Smooth muscle cell (in vitro differentiated cells): ENCODE results near the gene SSB. TPM values are rescaled to one million over a fixed set of nuclear protein-coding genes. Genes with fewer than 3 reads are reported as not detected.

Experiments used
- DNase-seq: peaks from one replicate; lab custom pipeline; 2025; ENCODE audit not compliant: unreplicated experiment; lab: John Stamatoyannopoulos, UW
- H2AFZ ChIP-seq: fragments of 200-600 bp; sonication (generic); 2 replicates; pipeline ENCODE4 v1.6.0; 2016; ENCODE audit warnings: antibody characterized with exemption, low read depth, mild to moderate bottlenecking
- H3F3A ChIP-seq: fragments of 200-600 bp; sonication (generic); 2 replicates; pipeline ENCODE4 v1.6.0; 2017; ENCODE audit warnings: antibody characterized with exemption, low read depth
- H3K27ac ChIP-seq: fragments of 200-600 bp; sonication (generic); 2 replicates; pipeline ENCODE4 v1.5.1; 2016; ENCODE audit warnings: low read depth, mild to moderate bottlenecking
- H3K27me3 ChIP-seq: fragments of 200-600 bp; sonication (generic); 2 replicates; pipeline ENCODE4 v1.6.1; 2016; ENCODE audit warnings: low read depth, mild to moderate bottlenecking
- H3K36me3 ChIP-seq: fragments of 200-600 bp; sonication (generic); 2 replicates; pipeline ENCODE4 v1.5.1; 2016; ENCODE audit warnings: low read depth
- H3K4me1 ChIP-seq: fragments of 200-600 bp; sonication (generic); 2 replicates; pipeline ENCODE4 v1.5.1; 2016; ENCODE audit warnings: low read depth
- H3K4me2 ChIP-seq: fragments of 200-600 bp; sonication (generic); 2 replicates; pipeline ENCODE4 v1.6.0; 2016; ENCODE audit warnings: mild to moderate bottlenecking
- H3K4me3 ChIP-seq: fragments of 200-600 bp; sonication (generic); 2 replicates; pipeline ENCODE4 v1.5.1; 2016; ENCODE audit warnings: mild to moderate bottlenecking
- H3K79me2 ChIP-seq: fragments of 200-600 bp; sonication (generic); 2 replicates; pipeline ENCODE4 v1.6.0; 2016; ENCODE audit warnings: low read depth, mild to moderate bottlenecking
- H3K9ac ChIP-seq: fragments of 200-600 bp; sonication (generic); 2 replicates; pipeline ENCODE4 v1.6.0; 2016; ENCODE audit warnings: low read depth
- H3K9me3 ChIP-seq: fragments of 200-600 bp; sonication (generic); replicated peaks from 2 replicates; pipeline ENCODE4 v1.5.1; 2016; ENCODE audit warnings: low read depth
- H4K20me1 ChIP-seq: fragments of 200-600 bp; sonication (generic); 2 replicates; pipeline ENCODE4 v1.6.0; 2016; ENCODE audit warnings: low read depth
- CTCF ChIP-seq: fragments of 200-600 bp; sonication (generic); IDR thresholded peaks from 2 replicates; pipeline ENCODE4 v1.5.1; 2017; ENCODE audit warnings: borderline replicate concordance, mild to moderate bottlenecking, antibody characterized with exemption; ENCODE audit not compliant: insufficient read depth, poor library complexity, severe bottlenecking
- WGBS: methylation state at CpG from one replicate; pipeline ENCODE4 v1.1.7; 2016; ENCODE audit warnings: low lambda C conversion rate; 5-methylcytosine and 5-hydroxymethylcytosine counted together
- polyA plus RNA-seq: library from polyadenylated mRNA; unstranded; fragments of >200 nt; fragmentation: Nextera tagmentation; extraction: Ambion mirVana; gene quantifications from 2 replicates; pipeline ENCODE4 v1.2.1, GENCODE V29; 2016
- total RNA-seq: library from RNA; depleted of rRNA; stranded (reverse); fragments of >200 nt; gene quantifications from 2 replicates; pipeline ENCODE4 v1.2.3, GENCODE V29; 2014

Gene SSB
- total and polyA plus RNA-seq, 2 experiments from 2014 or later: 91.5 to 95.8 TPM

- Histone ChIP-seq H3K27me3 (no peaks in the 10 kb centered on the region), H4K20me1 (no peaks in the 10 kb centered on the region), H3K4me1 (no peaks in the 10 kb centered on the region), H3F3A (no peaks in the 10 kb centered on the region), H3K79me2 (no peaks in the 10 kb centered on the region), H3K4me3 (no peak overlapping the region), H3K4me2 (no peak overlapping the region), H3K9me3 (no peaks in the 10 kb centered on the region), H2AFZ (no peak overlapping the region), H3K9ac (no peak overlapping the region), H3K27ac (no peak overlapping the region), H3K36me3 (no peaks in the 10 kb centered on the region)
- no peak for DNase-seq
- WGBS: 87% methylated on average over 9 of the region's 9 CpGs
- TF ChIP-seq CTCF: no peak
These were observed 37.3 kb upstream of the SSB start for GRCh38 chr2:169761251-169761969.

GRCh38 chr2:169761970-169762292, 36.7 kb upstream of the SSB start:
- no peaks in the 10 kb centered on the region for H4K20me1 ChIP-seq
- WGBS: 94% methylated on average over 6 of the region's 6 CpGs
- no peak for TF ChIP-seq CTCF
- no peaks in the 10 kb centered on the region for H3K27me3 ChIP-seq
- no peaks in the 10 kb centered on the region for H3K36me3 ChIP-seq
- no peak for DNase-seq
- no peak overlapping the region for H2AFZ ChIP-seq
- no peak overlapping the region for H3K4me3 ChIP-seq
- H3K79me2 ChIP-seq: no peaks in the 10 kb centered on the region
- no peaks in the 10 kb centered on the region for H3K4me1 ChIP-seq
- no peak overlapping the region for H3K9ac ChIP-seq
- no peak overlapping the region for H3K4me2 ChIP-seq
- H3K9me3 ChIP-seq: no peaks in the 10 kb centered on the region
- no peak overlapping the region for H3K27ac ChIP-seq
- no peaks in the 10 kb centered on the region for H3F3A ChIP-seq

- no peak for DNase-seq
- no peaks in the 10 kb centered on the region for H4K20me1 ChIP-seq
These were observed 33.1 kb upstream of the SSB start for GRCh38 chr2:169765523-169765922.

More at GRCh38 chr2:169765523-169765922, 33.1 kb upstream of the SSB start:
- H3K4me3 ChIP-seq: no peak overlapping the region
- no peaks in the 10 kb centered on the region for H3K27me3 ChIP-seq
- 93% methylated on average over 6 of the region's 6 CpGs for WGBS
- no peaks in the 10 kb centered on the region for H3K79me2 ChIP-seq
- H3K27ac ChIP-seq: no peak overlapping the region
- no peak for TF ChIP-seq CTCF
- no peak overlapping the region for H3K9ac ChIP-seq
- no peak overlapping the region for H2AFZ ChIP-seq
- no peaks in the 10 kb centered on the region for H3F3A ChIP-seq
- H3K9me3 ChIP-seq: no peaks in the 10 kb centered on the region
- no peaks in the 10 kb centered on the region for H3K4me1 ChIP-seq
- H3K4me2 ChIP-seq: no peak overlapping the region
- no peaks in the 10 kb centered on the region for H3K36me3 ChIP-seq
